DMS53 (cell line): Measurements from ENCODE around the gene SMDT1.
"Not testable (repeated sequence)": the region's sequence is repeated elsewhere in the genome, so short reads cannot be mapped to it uniquely, and the experiment has no call there.

ENCODE experiments used
- DNase-seq: peaks from one replicate; lab custom pipeline; 2025; lab: John Stamatoyannopoulos, UW

Gene SMDT1

DNA sequence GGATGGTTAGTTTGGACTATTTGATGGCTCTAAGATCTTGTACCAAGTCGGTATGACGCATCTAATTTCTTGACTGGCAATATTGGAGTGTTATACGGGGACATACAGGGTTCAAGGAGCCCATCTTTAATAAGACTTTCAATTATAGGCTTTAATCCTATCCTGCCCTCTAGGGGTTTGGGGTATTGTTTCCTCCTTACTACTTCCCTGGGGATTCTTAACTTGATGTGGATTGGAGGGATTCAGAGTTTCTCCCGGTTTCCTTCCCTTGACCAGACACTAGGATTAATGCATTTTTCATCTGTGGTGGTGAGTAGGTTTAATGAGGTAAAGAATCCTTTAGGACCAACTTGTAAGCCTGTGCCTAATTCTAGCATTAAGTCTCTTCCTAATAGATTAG is 32.3 kb downstream of the SMDT1 start:
- no peak for DNase-seq

DNA sequence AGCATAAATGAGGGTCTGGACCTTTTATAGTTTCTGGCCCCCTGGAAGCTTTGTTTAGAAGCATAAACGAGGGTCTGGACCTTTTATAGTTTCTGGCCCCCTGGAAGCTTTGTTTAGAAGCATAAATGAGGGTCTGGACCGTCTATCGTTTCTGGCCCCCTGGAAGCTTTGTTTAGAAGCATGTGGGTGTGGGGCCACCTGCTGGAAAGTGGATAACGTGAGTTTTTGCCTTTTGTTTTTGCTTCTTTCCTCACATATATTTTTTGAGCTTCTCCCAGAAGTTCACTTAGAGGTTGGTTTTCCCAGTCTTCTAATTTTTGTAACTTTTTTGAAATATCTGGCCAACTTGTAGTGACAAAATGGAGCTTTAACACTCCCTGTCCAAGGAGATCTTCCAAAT is 33.3 kb downstream of the SMDT1 start:
- DNase-seq = peak; percentile 22

DNA sequence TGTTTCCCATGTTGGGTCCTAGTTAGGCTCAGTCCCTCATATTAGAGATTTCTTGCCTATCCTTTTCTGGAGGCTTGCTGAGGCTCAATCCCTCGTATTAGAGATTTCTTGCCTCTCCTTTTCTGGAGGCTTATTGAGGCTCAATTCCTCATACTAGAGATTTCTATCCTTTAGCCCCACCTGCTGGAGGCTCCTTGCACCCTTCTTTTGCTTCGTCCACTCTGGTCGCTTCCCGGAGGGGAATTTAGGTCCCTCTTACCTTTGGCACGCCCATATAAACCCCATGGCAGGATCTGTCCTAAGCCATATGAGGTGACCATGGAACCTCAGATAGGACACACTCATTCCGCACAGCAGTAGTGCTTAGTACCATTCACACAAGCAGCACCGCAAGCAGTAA is 35.2 kb downstream of the SMDT1 start:
- peak; percentile 61 for DNase-seq

DNA sequence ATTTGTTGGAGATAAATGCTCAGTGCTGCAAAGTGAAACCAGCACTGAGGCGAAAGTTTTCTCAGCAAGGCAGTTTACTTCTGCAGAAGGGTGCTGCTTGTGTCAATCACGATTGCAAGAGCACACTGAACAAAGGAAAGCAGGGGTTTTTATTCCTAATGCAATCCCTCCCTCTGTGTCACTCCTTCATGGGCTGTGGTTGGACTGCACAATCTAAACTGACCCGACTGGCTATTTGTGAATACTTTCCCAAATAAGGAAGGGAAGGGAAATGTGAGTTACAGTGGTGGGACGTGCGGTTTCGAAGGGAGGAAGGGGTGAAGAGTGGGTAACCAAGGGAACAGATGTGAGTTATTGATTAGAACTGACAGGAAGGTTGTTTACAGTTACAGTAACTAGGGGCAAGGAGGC is 35.9 kb downstream of the SMDT1 start:
- peak; percentile 13 for DNase-seq

DNA sequence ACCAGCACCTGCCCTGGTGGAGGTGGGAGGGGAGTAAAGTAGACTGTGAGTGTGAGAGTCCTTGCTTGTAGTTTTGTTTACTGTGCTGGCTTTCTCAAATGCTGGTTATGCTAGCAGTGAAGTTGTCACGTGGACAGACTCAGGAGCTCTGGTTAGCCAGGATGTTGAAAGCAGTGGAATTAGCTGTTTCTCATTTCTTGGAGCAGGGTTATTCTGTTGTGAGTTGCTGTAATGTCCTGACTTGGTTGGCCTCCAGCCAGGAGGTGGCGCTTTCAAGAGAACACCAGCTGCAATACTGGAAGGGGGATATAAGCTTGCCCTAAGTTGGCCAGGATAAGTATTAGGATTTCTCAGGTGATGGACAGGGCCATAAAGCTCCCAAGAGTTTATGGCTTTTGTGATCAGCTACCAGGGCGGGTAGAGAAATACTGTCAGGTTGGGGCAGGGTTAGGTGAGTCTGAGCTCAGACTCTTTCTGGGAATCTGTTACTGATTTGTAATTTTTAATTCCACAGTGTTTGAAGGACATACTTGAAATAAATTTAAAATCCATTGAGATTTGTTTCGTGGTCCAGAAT is 37.4 kb downstream of the SMDT1 start:
- peak; percentile 25 for DNase-seq

DNA sequence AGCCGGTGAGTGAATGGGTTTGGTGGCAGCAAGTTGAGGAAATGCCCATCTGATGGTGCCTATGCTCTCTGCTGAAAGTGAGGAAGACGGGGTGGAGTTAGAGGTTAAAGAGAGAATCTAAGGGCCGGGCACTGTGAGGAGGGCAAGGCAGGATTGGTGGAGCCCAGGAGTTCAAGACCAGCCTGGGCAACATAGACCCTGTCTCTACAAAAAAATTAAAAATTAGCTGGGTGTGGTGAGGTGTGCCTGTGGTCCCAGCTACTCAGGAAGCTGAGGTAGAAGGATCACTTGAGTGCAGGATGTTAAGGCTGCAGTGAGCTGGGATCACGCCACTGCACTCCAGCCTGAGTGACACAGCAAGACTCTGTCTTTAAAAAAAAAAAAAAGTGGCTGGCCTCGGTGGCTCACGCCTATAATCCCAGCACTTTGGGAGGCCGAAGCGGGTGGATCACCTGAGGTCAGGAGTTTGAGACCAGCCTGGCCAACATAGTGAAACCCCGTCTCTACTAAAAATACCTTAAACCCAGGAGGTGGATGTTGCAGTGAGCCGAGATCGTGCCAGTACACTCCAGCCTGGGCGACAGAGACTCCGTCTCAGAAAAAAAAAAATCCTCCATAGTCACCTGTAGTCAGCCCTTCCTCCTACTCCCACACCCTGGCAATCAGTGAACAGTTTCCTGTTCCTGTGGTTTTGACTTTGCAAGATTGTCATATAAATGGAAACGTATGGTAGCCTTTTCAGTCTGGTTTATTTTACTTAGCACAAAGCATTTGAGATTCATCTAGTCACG is 40.9 kb downstream of the SMDT1 start:
- DNase-seq = not testable (repeated sequence)

DNA sequence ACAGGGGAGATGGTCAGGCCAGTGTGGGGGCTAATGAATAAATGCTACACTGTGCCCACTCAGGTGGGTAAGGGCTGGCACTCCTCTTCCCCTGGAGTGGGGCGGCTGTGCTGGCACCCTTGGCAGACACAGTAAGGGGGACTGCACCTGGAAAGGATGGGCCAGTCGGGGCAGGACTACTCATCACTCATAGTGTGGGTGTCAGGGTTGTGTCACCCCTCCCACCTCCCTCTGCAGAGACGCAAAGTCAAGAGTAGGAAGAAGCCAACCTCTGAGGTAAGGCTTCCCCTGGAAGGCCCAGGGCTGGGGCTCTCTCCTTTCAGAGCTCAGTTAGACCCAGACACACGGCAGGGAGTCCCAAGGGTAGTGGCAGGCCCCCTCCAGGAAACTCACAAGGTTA is 44.0 kb downstream of the SMDT1 start:
- not testable (repeated sequence) for DNase-seq

DNA sequence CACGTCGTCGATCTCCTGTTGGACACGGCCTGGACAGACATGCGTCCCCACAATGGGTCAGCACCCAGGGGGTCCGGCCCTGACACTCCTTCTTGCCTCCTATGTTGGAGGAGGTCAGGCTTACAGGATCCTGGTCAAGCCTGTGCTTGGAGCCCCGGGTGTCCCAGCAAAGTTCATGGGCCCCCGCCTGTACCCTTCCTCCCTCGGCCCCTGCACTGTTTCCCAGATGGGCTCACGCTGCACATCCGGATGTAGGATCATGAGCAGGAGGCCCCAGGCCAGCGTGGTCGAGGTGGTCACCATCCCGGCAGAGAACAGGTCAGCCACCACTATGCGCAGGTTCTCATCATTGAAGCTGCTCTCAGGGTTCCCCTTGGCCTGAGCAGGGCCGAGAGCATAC is 48.1 kb downstream of the SMDT1 start:
- no peak for DNase-seq

DNA sequence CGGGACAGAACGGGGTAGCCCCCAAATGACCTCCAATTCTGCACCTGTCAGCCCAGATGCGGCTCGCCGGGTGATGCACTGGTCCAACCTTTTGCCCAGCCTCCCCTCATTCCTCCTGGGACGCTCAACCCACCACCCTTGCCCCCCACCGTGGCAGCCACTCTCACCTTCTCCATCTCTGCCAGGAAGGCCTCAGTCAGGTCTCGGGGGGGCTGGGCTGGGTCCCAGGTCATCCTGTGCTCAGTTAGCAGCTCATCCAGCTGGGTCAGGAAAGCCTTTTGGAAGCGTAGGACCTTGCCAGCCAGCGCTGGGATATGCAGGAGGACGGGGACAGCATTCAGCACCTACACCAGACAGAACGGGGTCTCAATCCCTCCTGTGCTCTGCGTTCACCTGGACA is 48.5 kb downstream of the SMDT1 start:
- not testable (repeated sequence) for DNase-seq

DNA sequence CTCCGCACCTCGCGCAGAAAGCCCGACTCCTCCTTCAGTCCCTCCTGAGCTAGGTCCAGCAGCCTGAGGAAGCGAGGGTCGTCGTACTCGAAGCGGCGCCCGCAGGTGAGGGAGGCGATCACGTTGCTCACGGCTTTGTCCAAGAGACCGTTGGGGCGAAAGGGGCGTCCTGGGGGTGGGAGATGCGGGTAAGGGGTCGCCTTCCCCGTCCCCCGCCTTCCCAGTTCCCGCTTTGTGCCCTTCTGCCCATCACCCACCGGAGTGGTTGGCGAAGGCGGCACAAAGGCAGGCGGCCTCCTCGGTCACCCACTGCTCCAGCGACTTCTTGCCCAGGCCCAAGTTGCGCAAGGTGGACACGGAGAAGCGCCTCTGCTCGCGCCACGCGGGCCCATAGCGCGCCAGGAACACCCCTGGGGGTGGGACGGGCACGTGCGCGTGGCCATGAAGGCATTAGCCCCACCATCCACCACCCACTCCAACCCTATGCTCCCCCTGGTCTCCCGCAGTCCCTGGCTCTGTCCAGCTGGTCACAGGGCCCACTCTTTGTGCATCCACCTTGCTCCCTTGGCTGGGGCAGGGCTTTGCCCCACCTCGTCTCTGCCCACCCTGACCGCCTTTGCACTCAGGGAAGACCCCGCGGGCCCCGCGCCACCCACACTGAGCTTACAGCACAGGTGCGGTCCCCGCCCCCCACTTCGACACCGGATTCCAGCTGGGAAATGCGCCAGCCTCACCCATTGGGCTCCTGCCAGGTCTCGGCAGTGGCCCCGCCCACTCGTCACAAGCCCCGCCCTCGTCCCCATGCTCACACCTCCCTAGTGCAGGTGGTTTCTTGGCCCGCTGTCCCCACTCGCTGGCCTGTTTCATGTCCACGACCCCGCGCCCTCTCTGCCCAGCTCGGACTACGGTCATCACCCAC is 49.5 kb downstream of the SMDT1 start:
- peak; percentile 12 for DNase-seq

DNA sequence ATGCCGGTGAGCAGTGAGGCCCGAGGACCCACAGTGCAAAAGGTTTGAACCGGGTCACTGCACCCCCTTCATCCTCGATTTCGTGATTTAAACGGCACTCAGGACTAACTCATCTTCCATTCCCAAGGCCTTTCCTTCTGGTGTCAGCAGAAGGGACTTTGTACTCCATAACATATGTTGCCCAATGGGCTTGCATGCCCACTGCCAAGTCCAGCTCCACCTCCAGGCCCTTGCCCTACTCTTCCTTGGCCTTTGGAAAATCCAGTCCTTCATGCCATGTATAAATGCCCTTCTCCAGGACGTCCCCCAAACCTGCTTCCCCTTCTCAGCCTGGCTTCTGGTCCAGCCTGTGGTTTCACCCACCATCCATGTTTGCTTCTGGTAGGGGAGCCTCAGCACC is 50.7 kb downstream of the SMDT1 start:
- not testable (repeated sequence) for DNase-seq

DNA sequence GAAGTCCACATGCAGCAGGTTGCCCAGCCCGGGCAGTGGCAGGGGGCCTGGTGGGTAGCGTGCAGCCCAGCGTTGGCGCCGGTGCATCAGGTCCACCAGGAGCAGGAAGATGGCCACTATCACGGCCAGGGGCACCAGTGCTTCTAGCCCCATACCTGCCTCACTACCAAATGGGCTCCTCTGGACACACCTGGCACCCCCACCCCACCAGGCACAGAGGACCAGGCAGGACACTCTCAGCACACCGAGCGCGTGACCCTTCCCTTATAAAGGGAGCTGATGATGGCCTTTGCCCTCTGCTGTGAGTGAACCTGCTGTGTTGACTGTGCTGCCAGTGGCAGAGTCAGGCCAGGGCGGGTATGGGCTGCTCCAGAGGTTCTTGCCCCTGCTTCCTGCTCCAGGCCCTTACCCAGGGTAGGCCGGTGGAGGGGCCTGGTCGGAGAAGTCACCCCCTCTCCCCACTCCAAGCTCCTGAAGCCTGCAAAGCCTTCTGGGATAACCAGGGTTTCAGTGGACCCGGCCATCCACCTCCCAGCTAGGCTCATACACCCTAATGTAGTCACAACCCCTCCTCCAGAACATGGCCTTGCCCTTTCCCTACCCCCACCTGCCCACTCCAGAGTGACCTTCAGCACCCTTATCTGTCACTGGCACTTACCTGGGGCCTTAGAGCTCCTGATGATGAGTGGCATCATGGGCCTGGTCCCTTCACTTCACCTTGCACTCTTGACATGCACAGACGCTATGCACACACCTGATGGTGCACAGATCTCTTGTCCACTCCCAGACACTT is 51.3 kb downstream of the SMDT1 start, which contains the start of gene CYP2D6:
Gene CYP2D6 (minus strand): TSS at position 172 of the 793 bp plus-strand sequence. CDS start 19 bp downstream, at position 153.
- not testable (repeated sequence) for DNase-seq

DNA sequence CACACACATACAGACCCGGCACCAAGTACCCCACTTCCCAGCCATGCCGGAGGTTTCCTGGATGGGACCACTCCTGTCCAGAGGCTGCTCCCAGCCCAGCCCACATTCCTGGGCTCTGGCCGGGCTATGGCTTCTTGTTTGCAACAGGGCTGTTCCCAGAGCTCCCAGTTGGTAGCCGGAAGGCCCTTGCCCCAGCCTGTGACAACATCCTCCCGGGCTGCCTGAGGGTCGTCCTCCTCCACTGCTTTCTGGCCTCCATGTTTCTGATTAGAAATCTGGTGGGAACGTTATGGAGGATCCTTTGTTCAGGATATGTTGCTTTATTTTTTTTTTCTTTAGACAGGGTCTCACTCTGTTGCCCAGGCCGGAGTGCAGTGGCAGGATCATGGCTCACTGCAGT is 52.1 kb downstream of the SMDT1 start:
- DNase-seq = no peak

DNA sequence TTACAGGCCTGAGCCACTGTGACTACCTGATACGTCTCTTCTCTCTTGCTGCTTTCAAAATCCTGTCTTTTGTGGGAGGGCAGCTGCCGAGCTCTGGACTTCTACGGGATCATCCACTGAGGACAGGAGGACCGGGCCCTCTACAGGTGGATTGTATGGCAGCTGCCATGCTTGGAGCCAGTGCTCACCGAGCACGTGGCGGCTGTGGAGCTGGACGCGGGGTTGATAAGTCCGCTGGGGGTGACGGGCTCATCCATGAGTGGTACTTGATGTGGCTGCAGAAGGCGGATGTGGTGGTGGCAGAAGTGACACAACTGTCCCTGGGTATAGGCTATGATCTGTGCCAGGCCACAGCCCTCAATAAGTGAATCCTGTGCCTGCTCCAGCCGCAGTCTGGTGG is 53.0 kb downstream of the SMDT1 start:
- DNase-seq = peak; percentile 24
